Loucy (cell line): ENCODE data around the gene RPL23.

ENCODE experiments used
- H2AFZ ChIP-seq: fragments of 200-600 bp; sonication (generic); 2 replicates; pipeline ENCODE4 v1.6.0; 2016; ENCODE audit warnings: antibody characterized with exemption, mild to moderate bottlenecking, low read length, moderate library complexity
- H3F3A ChIP-seq: fragments of 200-600 bp; 2 replicates; pipeline ENCODE4 v1.6.0; 2016; ENCODE audit warnings: antibody characterized with exemption, low read depth, mild to moderate bottlenecking
- H3K27me3 ChIP-seq: fragments of 200-600 bp; sonication (generic); 2 replicates; pipeline ENCODE4 v1.6.1; 2014; ENCODE audit warnings: low read length, mild to moderate bottlenecking; ENCODE audit not compliant: insufficient read depth, poor library complexity, severe bottlenecking
- H3K36me3 ChIP-seq: fragments of 200-600 bp; sonication (generic); 2 replicates; pipeline ENCODE4 v1.6.1; 2016; ENCODE audit warnings: low read length; ENCODE audit not compliant: insufficient read depth
- H3K4me1 ChIP-seq: fragments of 200-600 bp; sonication (generic); 2 replicates; pipeline ENCODE4 v1.5.1; 2014; ENCODE audit warnings: low read length, mild to moderate bottlenecking; ENCODE audit not compliant: insufficient read depth, poor library complexity, severe bottlenecking
- H3K4me2 ChIP-seq: fragments of 200-600 bp; sonication (generic); 2 replicates; pipeline ENCODE4 v1.6.0; 2014; ENCODE audit warnings: antibody characterized with exemption, low read length, low read depth, mild to moderate bottlenecking; ENCODE audit not compliant: poor library complexity, severe bottlenecking
- H3K4me3 ChIP-seq: fragments of 200-600 bp; sonication (generic); 2 replicates; pipeline ENCODE4 v1.5.1; 2014; ENCODE audit warnings: low read length, mild to moderate bottlenecking, mixed read lengths; ENCODE audit not compliant: poor library complexity, severe bottlenecking
- H3K79me2 ChIP-seq: fragments of 200-600 bp; sonication (generic); 2 replicates; pipeline ENCODE4 v1.6.1; 2014; ENCODE audit warnings: low read length; ENCODE audit not compliant: insufficient read depth
- H3K9ac ChIP-seq: fragments of 200-600 bp; sonication (generic); 2 replicates; pipeline ENCODE4 v1.6.0; 2014; ENCODE audit warnings: mild to moderate bottlenecking, low read depth, low read length, moderate library complexity; ENCODE audit not compliant: poor library complexity, severe bottlenecking
- H3K9me2 ChIP-seq: fragments of 200-600 bp; sonication (generic); replicated peaks from 2 replicates; pipeline ENCODE4 v1.6.1; 2016; ENCODE audit warnings: low read depth, low read length, mixed read lengths
- H3K9me3 ChIP-seq: fragments of 200-600 bp; sonication (generic); 2 replicates; pipeline ENCODE4 v1.6.1; 2014; ENCODE audit warnings: mild to moderate bottlenecking, antibody characterized with exemption, low read length, low read depth; ENCODE audit not compliant: insufficient read depth
- H4K20me1 ChIP-seq: fragments of 200-600 bp; sonication (generic); 2 replicates; pipeline ENCODE4 v1.6.0; 2014; ENCODE audit warnings: antibody characterized with exemption, low read length, mild to moderate bottlenecking; ENCODE audit not compliant: insufficient read depth, poor library complexity, severe bottlenecking
- EZH2phosphoT487 ChIP-seq: fragments of 200-600 bp; IDR thresholded peaks from 2 replicates; pipeline ENCODE4 v1.6.1; 2018; ENCODE audit warnings: antibody characterized with exemption, mild to moderate bottlenecking, moderate library complexity, borderline replicate concordance
- TF ChIP-seq, protein P1 (sequence below): fragments of 200-600 bp; sonication (generic); conservative IDR thresholded peaks from 2 replicates; pipeline ENCODE4 v1.5.1; 2014; ENCODE audit warnings: mild to moderate bottlenecking, antibody characterized with exemption, low read length

Gene RPL23

DNA sequence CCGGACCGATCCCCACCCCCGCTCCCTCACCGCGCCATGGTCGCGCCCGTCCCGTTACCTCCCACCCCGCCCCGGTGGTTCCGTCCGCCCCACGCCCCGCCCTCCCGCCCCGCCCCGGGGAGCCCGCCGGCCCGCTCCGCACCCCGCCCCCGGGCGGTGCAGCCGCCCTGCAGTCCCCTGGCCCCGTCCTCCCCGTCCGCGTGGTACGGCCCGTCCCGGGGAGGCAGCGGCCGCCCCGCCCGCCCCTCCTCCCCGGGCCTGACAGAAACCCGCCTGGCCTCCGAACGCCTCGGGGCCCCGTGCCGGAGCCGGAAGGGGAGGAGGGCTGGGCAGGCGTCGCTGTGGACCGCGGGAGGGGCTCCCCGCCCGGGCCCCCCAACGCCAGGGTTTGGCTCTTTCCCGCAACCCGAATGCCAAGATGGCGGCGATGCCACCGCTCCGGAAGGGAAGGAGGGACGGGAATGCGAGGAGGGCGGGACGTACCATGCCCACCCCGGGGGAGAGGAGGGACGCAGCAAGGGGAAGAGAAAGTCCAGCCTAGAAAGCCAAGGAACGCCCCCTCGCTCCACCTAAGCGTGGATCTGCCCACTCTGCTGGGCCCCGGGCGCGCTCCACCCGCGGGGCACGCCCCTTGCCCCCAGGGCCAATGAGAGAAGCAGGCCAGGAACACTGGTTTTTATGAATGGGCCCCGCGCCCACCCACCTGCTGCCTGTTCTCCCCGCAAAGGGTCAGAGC is 53.9 kb downstream of the RPL23 start, which contains the start of gene PIP4K2B:
Gene PIP4K2B, minus strand, starts transcription at position 56 of the 736 bp plus-strand sequence. CDS start 132 bp downstream, outside the sequence.
- Histone ChIP-seq H3K27me3 (no peaks in the 10 kb centered on the region), H3K36me3 (peaks cover 35% of the 10 kb centered on the region), H3K9me3 (no peaks in the 10 kb centered on the region), H3K4me1 (peaks cover 33% of the 10 kb centered on the region), H4K20me1 (peaks cover 27% of the 10 kb centered on the region), H3K9me2 (no peaks in the 10 kb centered on the region), H3K9ac (peak within 1 kb of the TSS; percentile 86), H3K4me2 (peak within 1 kb of the TSS; percentile 99), H3F3A (no peaks in the 10 kb centered on the region), H2AFZ (peak within 1 kb of the TSS; percentile 90), H3K4me3 (peak within 1 kb of the TSS; percentile 91), H3K79me2 (peaks cover 44% of the 10 kb centered on the region)
- TF ChIP-seq EZH2phosphoT487, result no peak
- TF ChIP-seq, protein P1, sequence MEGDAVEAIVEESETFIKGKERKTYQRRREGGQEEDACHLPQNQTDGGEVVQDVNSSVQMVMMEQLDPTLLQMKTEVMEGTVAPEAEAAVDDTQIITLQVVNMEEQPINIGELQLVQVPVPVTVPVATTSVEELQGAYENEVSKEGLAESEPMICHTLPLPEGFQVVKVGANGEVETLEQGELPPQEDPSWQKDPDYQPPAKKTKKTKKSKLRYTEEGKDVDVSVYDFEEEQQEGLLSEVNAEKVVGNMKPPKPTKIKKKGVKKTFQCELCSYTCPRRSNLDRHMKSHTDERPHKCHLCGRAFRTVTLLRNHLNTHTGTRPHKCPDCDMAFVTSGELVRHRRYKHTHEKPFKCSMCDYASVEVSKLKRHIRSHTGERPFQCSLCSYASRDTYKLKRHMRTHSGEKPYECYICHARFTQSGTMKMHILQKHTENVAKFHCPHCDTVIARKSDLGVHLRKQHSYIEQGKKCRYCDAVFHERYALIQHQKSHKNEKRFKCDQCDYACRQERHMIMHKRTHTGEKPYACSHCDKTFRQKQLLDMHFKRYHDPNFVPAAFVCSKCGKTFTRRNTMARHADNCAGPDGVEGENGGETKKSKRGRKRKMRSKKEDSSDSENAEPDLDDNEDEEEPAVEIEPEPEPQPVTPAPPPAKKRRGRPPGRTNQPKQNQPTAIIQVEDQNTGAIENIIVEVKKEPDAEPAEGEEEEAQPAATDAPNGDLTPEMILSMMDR, result no peak

DNA sequence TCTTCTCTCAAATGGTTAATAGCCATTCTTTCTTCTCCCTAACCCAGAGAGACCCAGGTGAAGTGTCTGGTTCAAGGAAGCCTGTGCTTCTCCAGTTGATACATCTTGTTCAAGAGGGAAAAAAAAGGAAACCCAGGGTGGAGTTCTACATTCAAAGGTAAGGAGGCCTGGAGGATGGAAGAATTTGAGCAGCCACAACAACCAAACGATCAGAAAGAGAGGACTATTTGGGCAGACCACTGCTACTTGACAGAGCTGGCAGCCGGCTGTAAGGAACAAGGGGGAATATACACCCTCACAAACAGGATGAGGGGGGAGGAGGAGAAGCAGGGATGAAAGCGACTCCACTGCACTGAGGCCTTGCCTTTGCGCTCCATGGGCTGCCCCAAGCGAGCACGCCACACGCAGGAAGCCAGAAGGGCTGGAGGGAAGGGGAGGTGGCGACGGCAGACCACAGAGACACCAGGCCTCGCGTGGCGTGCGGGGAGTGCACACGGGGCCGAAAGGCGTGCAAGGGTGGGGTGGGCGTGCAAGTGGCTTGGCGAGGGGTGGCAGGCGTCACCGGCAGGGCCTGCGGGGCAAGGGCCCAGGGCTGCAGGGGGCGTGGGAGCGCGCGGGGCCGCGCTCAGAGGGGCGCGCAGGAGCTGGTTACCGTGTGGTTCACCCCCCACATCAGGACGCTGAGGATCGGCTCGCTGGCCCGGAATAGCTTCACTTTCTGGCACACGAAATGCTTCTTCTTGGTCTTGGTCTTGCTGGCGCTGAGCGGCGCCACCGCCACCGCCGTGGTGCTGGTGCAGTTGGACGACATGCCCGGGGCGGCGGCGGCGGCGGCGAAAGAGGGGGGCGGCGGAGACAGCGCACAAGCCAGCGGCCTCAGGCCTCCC is 54.7 kb downstream of the RPL23 start:
- H3K36me3 ChIP-seq, result peaks cover 30% of the 10 kb centered on the region
- no peaks in the 10 kb centered on the region for H3K9me2 ChIP-seq
- H3K9me3 ChIP-seq, result no peaks in the 10 kb centered on the region
- peak overlapping the region; percentile 86 for H3K9ac ChIP-seq
- peak overlapping the region; percentile 85 for H2AFZ ChIP-seq
- H4K20me1 ChIP-seq, result peaks cover 32% of the 10 kb centered on the region
- H3K4me2 ChIP-seq, result peak overlapping the region; percentile 99
- TF ChIP-seq, protein P1, result peak; percentile 20; the same call in 1 of the 2 replicates
- TF ChIP-seq EZH2phosphoT487, result no peak
- H3K4me3 ChIP-seq, result peak overlapping the region; percentile 91
- no peaks in the 10 kb centered on the region for H3F3A ChIP-seq
- H3K79me2 ChIP-seq, result peaks cover 52% of the 10 kb centered on the region
- H3K27me3 ChIP-seq, result no peaks in the 10 kb centered on the region
- H3K4me1 ChIP-seq, result peaks cover 33% of the 10 kb centered on the region
